Inferior parietal cortex (tissue), 1 donor: ENCODE measurements around the gene DENND1A.

Source experiments
- DNase-seq: peaks from one replicate; pipeline ENCODE4 v3.0.0-alpha.2; 2016; ENCODE audit errors: extremely low spot score

The DENND1A gene

GRCh38 chr9:123684393-123685149, 245.4 kb downstream of the DENND1A start:
- DNase-seq, result no peak

- no peak for DNase-seq
Measured at GRCh38 chr9:123682746-123683145, 247.2 kb downstream of the DENND1A start.

DNA sequence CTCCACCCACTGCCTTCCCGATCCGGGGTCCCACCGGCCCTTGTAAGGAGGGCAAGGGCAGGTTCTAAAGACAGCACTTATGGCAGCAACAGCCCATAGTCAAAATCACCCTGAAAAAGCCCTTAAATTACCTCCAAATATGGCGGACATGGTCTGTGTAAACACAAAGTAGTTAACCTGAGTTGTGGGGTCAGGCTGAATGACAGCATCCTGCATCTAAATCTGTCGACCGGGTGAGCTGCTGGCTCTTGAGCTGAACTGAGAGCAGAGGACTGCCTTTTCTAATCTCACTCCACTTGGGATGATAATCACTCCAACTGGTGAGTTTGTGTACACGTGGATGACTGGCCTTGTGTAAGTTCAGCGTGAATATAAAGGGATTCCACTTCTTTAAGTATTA, 249.6 kb downstream of the DENND1A start:
- no peak for DNase-seq

DNA sequence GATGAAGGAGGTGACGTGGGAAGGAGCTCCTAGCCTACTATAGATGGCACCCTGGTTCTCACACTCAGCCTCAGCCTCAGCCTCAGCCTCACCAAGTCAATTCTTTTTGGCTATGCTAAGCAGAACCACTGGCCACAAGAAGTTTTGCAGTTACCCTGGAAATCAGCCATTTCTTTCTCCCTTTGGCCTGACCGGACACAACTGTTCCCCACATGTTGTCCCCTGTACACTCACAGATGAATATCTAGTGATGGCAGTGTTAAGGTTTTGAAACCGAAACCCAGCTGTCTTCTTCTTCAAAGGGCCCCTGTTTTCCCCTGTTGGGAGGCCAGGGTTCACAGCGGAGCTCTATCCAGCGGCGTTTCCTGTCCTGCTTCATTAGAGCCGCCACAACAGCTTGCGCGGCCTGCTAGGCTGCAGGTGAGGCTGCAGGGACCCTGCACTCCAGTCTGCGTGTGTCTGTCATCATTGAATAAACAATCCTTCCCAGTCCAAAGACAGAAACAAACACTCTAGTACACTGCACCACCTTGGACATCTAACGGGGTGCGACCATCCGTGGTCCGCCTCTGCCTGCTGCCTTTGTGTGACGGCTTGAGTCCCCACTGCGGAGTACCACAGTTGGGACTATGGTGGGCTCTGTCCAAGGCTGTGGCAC, 250.5 kb downstream of the DENND1A start:
- no peak for DNase-seq

GRCh38 chr9:123678878-123679329, 251.0 kb downstream of the DENND1A start:
- DNase-seq, result no peak

- no peak for DNase-seq
Measured at GRCh38 chr9:123678038-123678877, 251.7 kb downstream of the DENND1A start.

- no peak for DNase-seq
Measured at GRCh38 chr9:123676869-123677268, 253.1 kb downstream of the DENND1A start.

- DNase-seq, result no peak
Measured at GRCh38 chr9:123669346-123669745, 260.6 kb downstream of the DENND1A start.

DNA sequence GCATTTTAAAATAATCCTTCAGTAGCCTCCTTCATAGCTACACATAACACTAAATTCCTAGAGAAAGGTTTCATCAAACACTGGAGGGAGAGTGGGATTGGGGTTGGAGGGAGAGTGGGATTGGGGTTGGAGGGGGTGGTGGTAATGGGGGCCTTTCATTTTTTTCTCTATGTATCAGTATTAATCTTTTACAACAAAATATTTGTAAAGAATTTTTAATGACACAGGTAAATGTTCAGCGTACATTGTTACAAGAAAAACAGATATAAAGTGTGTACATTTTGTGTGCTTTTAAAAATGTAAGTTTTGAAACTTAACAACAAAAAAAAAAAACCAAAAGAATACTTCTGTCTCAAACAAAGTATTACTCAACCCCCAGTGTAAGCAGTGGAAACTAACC, 266.4 kb downstream of the DENND1A start:
- no peak for DNase-seq

DNA sequence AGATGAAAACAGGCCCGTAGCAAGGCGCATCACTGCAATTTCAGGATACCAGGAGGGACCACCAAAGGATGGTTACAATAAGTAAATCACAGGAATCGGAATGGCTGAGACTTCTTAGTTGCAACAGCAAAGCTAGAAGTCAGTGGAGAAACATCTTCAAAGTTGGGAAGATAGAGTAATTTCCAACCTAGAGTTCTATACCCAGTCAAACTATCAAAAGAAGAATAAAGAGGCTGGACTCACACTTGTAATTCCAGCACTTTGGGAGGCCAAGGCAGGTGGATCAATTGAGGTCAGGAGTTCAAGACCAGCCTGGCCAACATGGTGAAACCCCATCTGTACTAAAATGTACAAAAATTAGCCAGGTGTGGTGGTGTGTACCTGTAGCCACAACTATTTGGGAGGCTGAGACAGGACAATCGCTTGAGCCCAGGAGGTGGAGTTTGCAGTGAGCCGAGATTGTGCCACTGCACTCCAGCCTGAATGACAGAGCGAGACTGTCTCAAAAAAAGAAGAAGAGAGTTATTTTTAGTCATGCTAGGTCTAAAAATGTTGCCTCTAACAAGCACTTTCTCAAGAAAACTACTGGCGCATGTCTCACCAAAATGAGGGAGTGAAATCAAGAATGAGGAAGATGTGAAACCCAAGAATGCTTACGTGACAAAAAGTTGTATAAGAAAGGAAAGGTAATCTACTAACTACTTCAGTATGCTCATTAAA, 267.7 kb downstream of the DENND1A start:
- no peak for DNase-seq

GRCh38 chr9:123660691-123661466, 269.0 kb downstream of the DENND1A start:
- no peak for DNase-seq

DNA sequence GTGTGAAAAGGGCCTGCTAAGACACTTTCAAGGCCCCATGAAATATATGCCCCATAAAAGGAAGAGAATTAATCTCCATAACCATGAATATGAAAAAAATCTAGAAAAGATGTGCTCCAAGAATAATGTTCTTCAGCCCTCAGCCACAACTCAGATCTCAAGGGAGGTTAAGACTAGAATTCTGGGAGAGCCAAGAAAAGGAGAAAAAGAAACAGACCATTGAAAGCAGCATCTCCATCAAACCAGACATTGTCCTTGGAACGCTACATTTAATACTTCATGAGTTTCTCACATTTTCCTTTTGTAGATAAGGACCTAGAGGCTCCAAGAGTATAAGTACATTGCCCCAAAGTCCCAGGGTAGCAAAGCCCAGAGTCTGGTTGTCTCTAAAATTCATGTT, 270.6 kb downstream of the DENND1A start:
- no peak for DNase-seq

GRCh38 chr9:123658792-123659191, 271.1 kb downstream of the DENND1A start:
- DNase-seq, result no peak

- DNase-seq, result no peak
Measured at GRCh38 chr9:123657941-123658340, 272.0 kb downstream of the DENND1A start.

DNA sequence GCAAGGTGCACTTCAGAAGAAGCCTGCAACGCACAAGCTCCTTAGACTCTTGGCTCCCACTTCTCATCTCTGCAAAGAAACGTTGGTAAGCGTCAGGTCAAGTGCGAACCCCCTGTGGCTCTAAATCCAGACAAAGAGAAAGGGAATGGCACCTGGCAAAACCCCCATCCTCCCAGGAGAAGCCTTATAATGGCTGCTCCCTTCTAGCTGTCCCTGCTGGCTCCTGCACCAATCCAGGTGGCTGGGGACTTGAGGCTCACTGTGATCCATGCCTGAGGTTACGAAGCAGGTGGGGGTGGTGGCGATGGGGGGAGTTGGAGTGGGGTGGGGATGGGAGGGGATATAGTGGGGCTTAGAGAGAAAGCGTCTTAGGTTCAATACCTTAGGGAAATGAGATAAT, 272.8 kb downstream of the DENND1A start:
- DNase-seq, result no peak

DNA sequence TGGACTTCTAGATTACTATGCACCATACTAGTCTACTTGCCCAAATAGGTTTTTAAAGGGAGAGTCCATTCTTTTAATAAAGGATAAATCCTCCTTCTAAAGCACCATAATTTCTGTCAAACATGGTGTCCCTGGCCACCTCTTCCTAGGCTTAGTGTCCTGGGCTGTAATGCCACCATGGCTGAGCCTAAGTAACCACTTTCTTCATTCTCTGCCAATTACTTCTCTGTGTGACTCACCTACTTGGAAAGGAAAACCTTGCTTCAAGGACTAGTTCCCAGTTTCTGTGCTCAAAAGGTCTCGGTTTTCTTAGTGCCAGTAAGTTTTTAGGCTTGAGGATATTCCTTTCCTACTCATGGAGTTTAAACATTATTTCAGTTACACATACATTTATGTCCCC, 273.4 kb downstream of the DENND1A start:
- no peak for DNase-seq

GRCh38 chr9:123655681-123656423, 274.1 kb downstream of the DENND1A start:
- no peak for DNase-seq

- DNase-seq, result no peak
Measured at GRCh38 chr9:123654994-123655637, 274.8 kb downstream of the DENND1A start.

GRCh38 chr9:123654218-123654993, 275.5 kb downstream of the DENND1A start:
- DNase-seq, result no peak
